Hematopoietic multipotent progenitor cell (in vitro differentiated cells): ENCODE results near the gene IFNGR2. TPM values are rescaled to one million over a fixed set of nuclear protein-coding genes. Genes with fewer than 3 reads are reported as not detected.

ENCODE experiments used
- DNase-seq, 3 donors: peaks; one replicate each; pipeline ENCODE4 v3.0.0-alpha.2; 2011 to 2015; ENCODE audit warnings: low read depth in 2 of 3, low spot score in 2 of 3
- total RNA-seq: library from RNA; depleted of rRNA; stranded (reverse); fragments of >200 nt; gene quantifications from one replicate; pipeline ENCODE4 v1.2.3, GENCODE V29; 2012

The IFNGR2 gene
- total RNA-seq, 1 donor: 31.8 TPM

GRCh38 chr21:33479679-33480480 lies 76.7 kb downstream of the IFNGR2 start, which contains the start of gene TMEM50B:
TSS of gene TMEM50B (minus strand) at chr21:33479974. CDS start at chr21:33468885, 11,089 bp downstream.
- peak; percentile 89 to 98 (median 98) for DNase-seq

GRCh38 chr21:33480481-33481103 lies 77.4 kb downstream of the IFNGR2 start:
- no peak for DNase-seq

- no peak for DNase-seq
Observed at GRCh38 chr21:33481314-33481943, 78.2 kb downstream of the IFNGR2 start.

Other genes with a start within 250 kb of the IFNGR2 start
- gene IFNAR2, start 173.5 kb upstream of the IFNGR2 start, total RNA-seq: 9.2 TPM
- gene IL10RB, start 137.0 kb upstream of the IFNGR2 start, total RNA-seq: 19.9 TPM
- 4.6 TPM for gene IFNAR1, start 78.4 kb upstream of the IFNGR2 start, total RNA-seq
- gene TMEM50B, start 76.6 kb downstream of the IFNGR2 start, total RNA-seq: 11.6 TPM
- 0.54 TPM for gene DNAJC28, start 88.3 kb downstream of the IFNGR2 start, total RNA-seq
- gene GART, start 138.7 kb downstream of the IFNGR2 start, total RNA-seq: 37.7 TPM
- 282 TPM for gene SON, start 139.6 kb downstream of the IFNGR2 start, total RNA-seq
- gene DONSON, start 185.3 kb downstream of the IFNGR2 start, total RNA-seq: 5.4 TPM
- gene CRYZL1, start 238.3 kb downstream of the IFNGR2 start, total RNA-seq: 13.5 TPM
- 3.5 TPM for gene ITSN1, start 239.1 kb downstream of the IFNGR2 start, total RNA-seq